ENCODE data around the gene ZFP36. TPM values are rescaled to one million over a fixed set of nuclear protein-coding genes. Genes with fewer than 3 reads are reported as not detected.

The ZFP36 gene
- total RNA-seq, 1 donor from 2014 or later = 4.0 TPM

DNA sequence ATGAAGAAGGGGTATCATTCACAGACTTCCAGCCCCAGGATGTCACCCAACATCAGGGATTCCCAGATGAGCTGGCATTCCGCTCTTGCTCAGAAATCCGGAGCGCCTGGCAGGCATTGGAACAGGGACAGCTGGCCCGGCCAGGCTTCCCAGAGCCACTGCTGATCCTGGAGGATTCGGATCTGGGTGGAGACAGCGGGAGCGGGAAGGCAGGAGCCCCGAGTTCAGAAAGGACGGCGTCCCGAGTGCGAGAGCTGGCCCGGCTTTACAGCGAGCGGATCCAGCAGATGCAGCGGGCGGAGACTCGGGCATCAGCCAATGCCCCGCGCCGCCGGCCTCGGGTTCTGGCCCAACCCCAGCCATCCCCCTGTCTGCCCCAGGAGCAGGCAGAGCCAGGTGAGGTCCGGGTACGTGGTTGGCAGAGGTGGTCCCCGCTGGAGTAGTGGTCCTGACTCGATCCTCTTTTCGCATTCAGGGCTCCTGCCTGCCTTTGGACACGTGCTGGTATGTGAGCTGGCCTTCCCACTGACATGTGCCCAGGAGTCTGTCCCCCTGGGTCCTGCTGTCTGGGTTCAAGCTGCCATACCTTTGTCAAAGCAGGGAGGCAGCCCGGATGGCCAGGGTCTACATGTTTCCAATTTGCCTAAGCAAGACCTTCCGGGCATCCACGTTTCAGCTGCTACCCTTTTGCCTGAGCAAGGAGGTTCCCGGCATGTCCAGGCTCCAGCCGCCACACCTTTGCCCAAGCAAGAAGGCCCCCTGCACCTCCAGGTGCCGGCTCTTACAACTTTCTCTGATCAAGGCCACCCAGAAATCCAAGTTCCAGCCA, 16.8 kb downstream of the ZFP36 start:
- Mint-ChIP-seq H3K36me3 (ENCODE audit: low read depth) (peaks cover 11% of the 10 kb centered on the region), H3K27ac (ENCODE audit: unreplicated experiment) (peak overlapping the region; percentile 12)

DNA sequence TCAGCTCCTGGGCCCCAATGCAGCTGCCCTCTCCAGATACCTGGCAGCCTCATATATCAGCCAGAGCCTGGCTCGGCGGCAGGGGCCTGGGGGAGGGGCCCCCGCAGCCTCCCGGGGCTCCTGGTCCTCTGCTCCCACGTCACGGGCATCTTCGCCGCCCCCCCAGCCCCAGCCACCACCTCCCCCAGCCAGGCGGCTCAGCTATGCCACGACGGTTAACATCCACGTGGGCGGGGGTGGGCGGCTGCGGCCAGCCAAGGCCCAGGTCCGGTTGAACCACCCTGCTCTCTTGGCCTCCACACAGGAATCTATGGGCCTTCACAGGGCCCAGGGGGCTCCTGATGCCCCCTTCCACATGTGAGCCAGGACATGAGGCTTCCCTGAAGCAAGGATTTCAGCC, 18.3 kb downstream of the ZFP36 start:
- peaks cover 29% of the 10 kb centered on the region for H3K4me1 Mint-ChIP-seq
- no peak for TF ChIP-seq CTCF (conservative IDR thresholded peaks at IDR 0.05)
- peaks cover 11% of the 10 kb centered on the region for H3K36me3 Mint-ChIP-seq (ENCODE audit: low read depth)
- no peak overlapping the region for H3K27ac Mint-ChIP-seq (ENCODE audit: unreplicated experiment)
- H3K27me3 Mint-ChIP-seq (ENCODE audit: low read depth) = no peaks in the 10 kb centered on the region
- DNase-seq (ENCODE audit: low read depth, low spot score) = no peak
- H3K4me3 Mint-ChIP-seq = no peak overlapping the region
- no peaks in the 10 kb centered on the region for H3K9me3 Mint-ChIP-seq

More for the DNA sequence above, 16.8 kb downstream of the ZFP36 start:
- Mint-ChIP-seq H3K4me3 (no peak overlapping the region), H3K27me3 (ENCODE audit: low read depth) (no peaks in the 10 kb centered on the region), H3K9me3 (no peaks in the 10 kb centered on the region), H3K4me1 (peaks cover 21% of the 10 kb centered on the region)
- no peak for TF ChIP-seq CTCF (conservative IDR thresholded peaks at IDR 0.05)
- no peak for DNase-seq (ENCODE audit: low read depth, low spot score)

GRCh38 chr19:39425744-39426143, 19.1 kb downstream of the ZFP36 start:
- H3K36me3 Mint-ChIP-seq (ENCODE audit: low read depth) = peaks cover 14% of the 10 kb centered on the region
- H3K9me3 Mint-ChIP-seq = no peaks in the 10 kb centered on the region
- peaks cover 34% of the 10 kb centered on the region for H3K4me1 Mint-ChIP-seq
- peak overlapping the region; percentile 1 for H3K4me3 Mint-ChIP-seq
- H3K27ac Mint-ChIP-seq (ENCODE audit: unreplicated experiment) = no peak overlapping the region
- TF ChIP-seq CTCF (conservative IDR thresholded peaks at IDR 0.05) = no peak
- no peak for DNase-seq (ENCODE audit: low read depth, low spot score)
- H3K27me3 Mint-ChIP-seq (ENCODE audit: low read depth) = peaks cover 2% of the 10 kb centered on the region

DNA sequence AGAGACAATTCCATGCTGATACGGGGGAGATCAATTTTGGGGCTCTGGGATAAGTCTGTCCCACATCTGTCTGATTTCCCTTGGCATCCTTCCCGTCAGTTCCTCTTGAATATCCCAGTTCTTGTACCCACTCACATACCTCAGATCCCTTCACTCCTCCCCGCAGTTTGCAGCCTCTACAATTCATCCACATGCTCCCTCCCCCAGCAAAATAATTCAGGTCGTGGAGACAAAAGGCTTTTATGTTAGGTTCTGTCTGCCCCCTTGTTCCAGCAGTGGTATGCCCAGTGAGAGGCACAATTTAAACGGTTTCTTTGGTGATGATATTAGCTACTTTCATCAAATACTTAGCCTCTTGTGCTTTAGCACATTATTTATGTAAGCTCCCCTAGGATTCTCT, 19.5 kb downstream of the ZFP36 start:
- Mint-ChIP-seq H3K27ac (ENCODE audit: unreplicated experiment) (peak overlapping the region; percentile 5), H3K36me3 (ENCODE audit: low read depth) (peaks cover 14% of the 10 kb centered on the region), H3K27me3 (ENCODE audit: low read depth) (peaks cover 2% of the 10 kb centered on the region), H3K4me3 (peak overlapping the region; percentile 1), H3K4me1 (peaks cover 36% of the 10 kb centered on the region), H3K9me3 (no peaks in the 10 kb centered on the region)
- TF ChIP-seq CTCF (conservative IDR thresholded peaks at IDR 0.05) = no peak
- no peak for DNase-seq (ENCODE audit: low read depth, low spot score)

GRCh38 chr19:39427707-39428106, 21.1 kb downstream of the ZFP36 start:
- H3K4me3 Mint-ChIP-seq = no peak overlapping the region
- no peak overlapping the region for H3K27ac Mint-ChIP-seq (ENCODE audit: unreplicated experiment)
- no peak for DNase-seq (ENCODE audit: low read depth, low spot score)
- no peak for TF ChIP-seq CTCF (conservative IDR thresholded peaks at IDR 0.05)
- peaks cover 36% of the 10 kb centered on the region for H3K4me1 Mint-ChIP-seq
- H3K9me3 Mint-ChIP-seq = no peaks in the 10 kb centered on the region
- peaks cover 2% of the 10 kb centered on the region for H3K27me3 Mint-ChIP-seq (ENCODE audit: low read depth)
- H3K36me3 Mint-ChIP-seq (ENCODE audit: low read depth) = peaks cover 14% of the 10 kb centered on the region

Data from neural crest cell (in vitro differentiated cells).